H54 (cell line): ENCODE measurements around the gene DLG2.
"Not testable (repeated sequence)": the region's sequence is repeated elsewhere in the genome, so short reads cannot be mapped to it uniquely, and the experiment has no call there.

Source experiments
- DNase-seq: peaks from one replicate; pipeline ENCODE4 v3.0.0; 2011; ENCODE audit warnings: low spot score, mixed read lengths; ENCODE audit not compliant: insufficient read length
- FAIRE-seq: peaks from 3 replicates; lab custom pipeline; 2011; peaks lifted over from hg19 to GRCh38; lab: Jason Lieb, UNC
- POLR2A ChIP-seq: IDR thresholded peaks from 2 replicates; pipeline ENCODE4 v1.6.1; 2011; ENCODE audit warnings: low read depth, mild to moderate bottlenecking, low read length

Gene DLG2

GRCh38 chr11:85269109-85269508 is 358.0 kb downstream of the DLG2 start:
- TF ChIP-seq POLR2A = no peak
- FAIRE-seq = no peak
- no peak for DNase-seq

DNA sequence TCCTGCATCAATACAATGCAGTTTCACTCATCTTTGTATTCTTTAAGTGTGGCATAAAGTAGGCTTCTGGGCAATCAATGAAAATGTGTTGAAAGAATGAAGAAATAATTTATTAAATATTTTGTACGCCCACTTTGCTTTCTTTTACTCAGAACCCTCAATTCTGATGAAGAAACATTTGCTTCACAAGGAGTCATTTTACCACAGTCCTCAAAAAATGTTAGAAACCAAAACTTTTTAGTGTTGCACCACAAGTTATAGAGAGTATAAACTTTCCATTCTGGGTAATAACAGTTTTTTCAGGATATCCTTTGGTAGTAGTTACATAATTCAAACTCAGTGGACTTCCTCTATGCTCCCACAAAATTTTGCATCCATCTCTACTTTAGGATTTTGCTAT is 360.5 kb downstream of the DLG2 start:
- FAIRE-seq (no peak), DNase-seq (no peak)
- no peak for TF ChIP-seq POLR2A

DNA sequence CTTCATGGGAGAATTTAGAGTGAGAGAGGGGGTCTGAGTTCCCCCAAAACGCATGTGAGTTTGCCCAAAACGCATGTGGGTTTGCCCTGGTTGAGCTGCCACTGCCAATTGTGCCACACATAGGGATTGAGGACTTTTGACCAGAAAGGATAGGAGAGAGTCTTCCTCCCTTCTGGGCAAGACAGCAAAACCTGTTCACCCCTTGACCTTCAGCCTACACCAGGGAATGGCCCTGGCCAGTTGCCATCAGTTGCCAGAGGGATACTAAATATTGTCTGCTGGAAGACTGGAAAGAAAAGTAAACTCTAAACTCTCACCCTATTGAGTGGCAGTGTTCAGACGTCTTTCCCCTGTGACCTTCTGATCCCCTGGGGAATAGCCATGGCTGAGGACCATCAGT is 363.8 kb downstream of the DLG2 start:
- no peak for DNase-seq
- FAIRE-seq = no peak
- TF ChIP-seq POLR2A = no peak

- no peak for TF ChIP-seq POLR2A
- DNase-seq (no peak), FAIRE-seq (no peak)
Observed at GRCh38 chr11:85257837-85258236, 369.3 kb downstream of the DLG2 start.

GRCh38 chr11:85256433-85256832 is 370.7 kb downstream of the DLG2 start:
- no peak for TF ChIP-seq POLR2A
- FAIRE-seq (no peak), DNase-seq (no peak)

- FAIRE-seq = no peak
- DNase-seq = no peak
- no peak for TF ChIP-seq POLR2A
Observed at GRCh38 chr11:85249482-85249881, 377.7 kb downstream of the DLG2 start.

DNA sequence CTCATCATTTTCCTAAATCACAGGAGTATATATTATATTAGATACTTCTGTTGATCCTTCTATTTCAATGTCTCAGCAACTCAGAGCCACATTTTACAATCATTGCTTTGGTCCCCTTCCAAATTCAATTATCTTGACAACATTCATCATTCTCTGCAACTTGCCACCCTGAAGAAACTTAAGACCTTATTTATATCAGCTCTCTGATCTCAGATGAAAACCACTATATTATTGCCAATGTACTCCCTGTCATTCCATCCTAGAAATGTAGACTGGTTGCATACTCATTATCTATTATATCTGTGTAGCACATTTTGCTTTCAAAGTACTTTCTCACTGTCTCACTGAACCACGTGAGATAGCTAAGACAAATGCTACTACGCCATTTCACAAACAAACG is 379.3 kb downstream of the DLG2 start:
- DNase-seq (no peak), FAIRE-seq (no peak)
- TF ChIP-seq POLR2A = no peak

- FAIRE-seq (no peak), DNase-seq (no peak)
- no peak for TF ChIP-seq POLR2A
Observed at GRCh38 chr11:85238906-85239305, 388.2 kb downstream of the DLG2 start.

DNA sequence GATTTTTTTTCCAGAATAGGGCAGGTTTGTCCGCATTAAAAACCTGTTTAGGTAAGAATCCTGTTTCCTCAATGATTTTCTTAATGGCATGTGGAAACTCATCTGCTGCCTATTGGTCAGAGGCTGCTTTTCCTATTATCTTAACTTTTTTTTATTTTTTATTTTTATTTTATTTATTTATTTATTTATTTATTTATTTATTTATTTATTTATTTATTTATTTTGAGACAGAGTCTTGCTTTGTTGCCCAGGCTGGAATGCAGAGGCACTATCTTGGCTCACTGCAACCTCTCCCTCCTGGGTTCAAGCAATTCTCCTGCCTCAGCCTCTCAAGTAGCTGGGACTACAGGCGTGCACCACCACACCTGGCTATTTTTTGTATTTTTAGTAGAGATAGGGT is 389.1 kb downstream of the DLG2 start:
- not testable (repeated sequence) for DNase-seq, FAIRE-seq

DNA sequence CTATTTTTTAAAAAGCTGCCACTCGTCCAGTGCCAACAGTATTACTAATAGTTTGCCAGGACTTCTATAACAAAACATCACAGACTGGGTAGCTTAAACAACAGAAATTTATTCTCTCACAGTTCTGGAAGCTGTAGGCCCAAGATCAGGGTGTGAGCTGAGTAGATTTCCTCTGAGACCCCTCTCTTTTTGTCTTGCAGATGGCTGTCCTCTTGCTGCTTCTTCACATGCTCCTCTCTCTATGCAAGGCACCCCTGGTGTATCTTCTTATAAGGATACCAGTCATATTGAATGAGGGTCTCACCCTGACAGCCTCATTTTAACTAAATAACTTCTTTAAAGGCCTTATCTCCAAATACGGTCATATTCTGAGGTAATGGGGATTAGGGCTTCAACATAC is 390.9 kb downstream of the DLG2 start:
- DNase-seq (no peak), FAIRE-seq (no peak)
- TF ChIP-seq POLR2A = no peak

DNA sequence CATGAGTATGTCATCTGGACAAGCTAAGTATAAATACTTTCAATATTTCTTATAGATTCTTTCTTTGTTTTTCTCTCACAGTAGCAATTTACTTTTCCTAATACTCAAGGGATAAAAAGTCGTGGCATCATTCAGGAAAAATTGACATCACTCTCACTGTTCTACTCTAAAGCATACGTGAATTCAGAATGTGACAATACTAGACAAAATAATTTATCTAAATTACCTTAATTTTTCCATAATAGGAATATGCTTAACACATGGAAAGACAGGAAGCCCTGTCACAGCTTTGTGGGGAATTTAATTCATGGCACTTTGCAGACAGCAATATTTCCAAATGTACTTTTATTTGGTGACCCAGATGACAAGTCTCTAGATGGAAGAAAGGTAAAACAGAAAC is 394.6 kb downstream of the DLG2 start:
- DNase-seq (no peak), FAIRE-seq (no peak)
- no peak for TF ChIP-seq POLR2A

DNA sequence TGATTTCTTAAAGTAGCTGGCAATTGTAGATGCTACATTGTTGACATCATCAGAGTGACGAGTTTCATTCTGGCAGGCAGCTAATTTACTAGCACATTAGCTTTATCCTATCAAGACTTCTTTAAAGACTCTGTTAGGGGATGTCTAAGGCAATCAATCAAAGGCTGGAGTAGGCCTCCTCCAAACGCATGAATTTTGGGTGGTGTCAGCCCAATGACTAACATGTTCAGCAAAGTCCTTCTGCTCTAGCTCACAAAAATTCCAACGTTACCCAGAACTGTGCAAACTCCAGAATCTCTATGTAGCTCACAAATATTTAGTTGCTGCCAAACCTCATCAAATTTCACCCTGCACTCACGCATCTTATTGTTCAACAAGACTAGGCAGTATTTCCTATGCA is 395.6 kb downstream of the DLG2 start:
- DNase-seq (no peak), FAIRE-seq (no peak)
- no peak for TF ChIP-seq POLR2A

DNA sequence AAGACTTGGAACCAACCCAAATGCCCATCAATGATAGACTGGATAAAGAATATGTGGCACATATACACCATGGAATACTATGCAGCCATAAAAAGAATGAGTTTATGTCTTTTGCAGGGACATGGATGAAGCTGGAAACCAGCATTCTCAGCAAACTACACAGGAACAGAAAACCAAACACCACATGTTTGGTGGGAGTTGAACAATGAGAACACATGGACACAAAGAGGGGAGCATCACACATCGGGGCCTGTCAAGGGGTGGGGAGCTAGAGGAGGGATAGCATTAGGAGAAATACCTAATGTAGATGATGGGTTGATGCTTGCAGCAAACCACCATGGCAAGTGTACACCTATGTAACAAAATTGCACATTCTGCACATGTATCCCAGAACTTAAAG is 397.4 kb downstream of the DLG2 start:
- DNase-seq, FAIRE-seq: not testable (repeated sequence)

GRCh38 chr11:85196968-85197367 is 430.2 kb downstream of the DLG2 start:
- FAIRE-seq (no peak), DNase-seq (no peak)
- no peak for TF ChIP-seq POLR2A

- TF ChIP-seq POLR2A = no peak
- DNase-seq = no peak
- FAIRE-seq = no peak
Observed at GRCh38 chr11:85195934-85196333, 431.2 kb downstream of the DLG2 start.

GRCh38 chr11:85187992-85188391 is 439.2 kb downstream of the DLG2 start:
- TF ChIP-seq POLR2A = no peak
- DNase-seq (no peak), FAIRE-seq (no peak)

- DNase-seq (no peak), FAIRE-seq (no peak)
- TF ChIP-seq POLR2A = no peak
Observed at GRCh38 chr11:85184721-85185120, 442.4 kb downstream of the DLG2 start.
